ENCODE measurements around the gene NREP. TPM values are rescaled to one million over a fixed set of nuclear protein-coding genes. Genes with fewer than 3 reads are reported as not detected.

Gene NREP
- total RNA-seq, 1 experiment from 2014 or later, result 163 TPM

DNA sequence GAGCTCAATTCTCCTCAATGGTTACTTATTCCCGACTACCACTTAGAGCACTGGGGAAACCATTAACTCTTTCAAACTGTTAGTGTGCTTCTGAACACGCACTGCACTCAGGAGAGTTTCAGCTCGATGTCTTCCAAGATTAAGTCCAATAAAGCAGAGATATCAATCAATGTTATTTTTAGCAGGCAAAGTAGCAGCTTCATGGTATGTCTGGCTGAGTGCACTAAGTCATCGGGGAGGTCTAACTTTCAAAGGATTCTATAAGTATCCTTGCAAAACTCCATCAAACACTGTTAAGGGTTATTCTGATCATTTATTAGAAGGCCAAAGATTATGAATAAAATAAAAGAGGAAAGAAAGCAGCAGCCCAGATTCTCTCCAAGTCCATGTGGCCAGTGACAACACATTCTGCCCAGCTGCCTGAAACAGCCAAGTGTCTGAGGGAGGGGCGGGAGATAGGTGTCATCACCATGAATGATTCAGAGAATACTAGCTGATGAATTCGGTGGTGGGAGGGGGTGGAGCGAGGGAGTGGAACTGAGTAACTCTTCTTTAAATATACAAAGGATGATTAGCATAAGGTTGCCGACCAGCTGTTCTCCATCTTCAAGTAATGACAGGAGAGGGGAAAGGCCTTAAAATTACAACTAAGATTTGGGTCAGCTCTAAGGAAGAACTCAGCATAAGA lies 21.3 kb downstream of the NREP start:
- Histone ChIP-seq H2BK120ac (ENCODE audit: low read depth, low read length, poor library complexity, severe bottlenecking) (no peak overlapping the region), H3K4me2 (ENCODE audit: insufficient read depth, insufficient read length, low read length) (no peak overlapping the region), H3K14ac (ENCODE audit: insufficient read depth, low read length) (no peak overlapping the region), H2BK5ac (ENCODE audit: insufficient read length, low read length) (no peak overlapping the region), H3K9me3 (ENCODE audit: control insufficient read depth, low read depth, low read length) (no peaks in the 10 kb centered on the region), H4K8ac (replicated peaks; ENCODE audit: insufficient read length, low read depth, low read length) (no peak overlapping the region), H3K4me1 (ENCODE audit: insufficient read depth, low read length) (peaks cover 8% of the 10 kb centered on the region; the same call in 1 of the 2 replicates), H3K27me3 (ENCODE audit: insufficient read depth, low read length) (no peaks in the 10 kb centered on the region), H2BK12ac (ENCODE audit: insufficient read length, low read depth, low read length) (no peak overlapping the region), H3T11ph (ENCODE audit: low read length) (no peak overlapping the region), H3K79me1 (ENCODE audit: insufficient read depth, low read depth, low read length, poor library complexity, severe bottlenecking) (no peaks in the 10 kb centered on the region), H3K4ac (ENCODE audit: low read depth, low read length) (no peak overlapping the region), H3K23me2 (ENCODE audit: insufficient read length, low read depth, low read length, poor library complexity, severe bottlenecking) (no peaks in the 10 kb centered on the region), H3K56ac (ENCODE audit: insufficient read length, low read depth, low read length) (no peak overlapping the region), H4K5ac (ENCODE audit: insufficient read length, low read depth, low read length) (no peak overlapping the region), H3K79me2 (ENCODE audit: insufficient read depth, low read length) (no peaks in the 10 kb centered on the region; the same call in 1 of the 2 replicates), H3K27ac (ENCODE audit: insufficient read length, low read depth, low read length) (no peak overlapping the region), H2AFZ (ENCODE audit: low read length) (no peak overlapping the region), H2BK15ac (ENCODE audit: low read depth, low read length) (no peak overlapping the region), H3K18ac (ENCODE audit: insufficient read length, low read depth, low read length) (no peak overlapping the region), H3K9ac (ENCODE audit: extremely low read depth, insufficient read length, low read length) (no peak overlapping the region), H4K20me1 (ENCODE audit: control insufficient read depth, insufficient read depth, insufficient read length) (no peaks in the 10 kb centered on the region), H4K91ac (ENCODE audit: insufficient read length, low read depth, low read length) (no peak overlapping the region), H3K23ac (ENCODE audit: insufficient read length, low read depth, low read length) (no peak overlapping the region), H2AK5ac (ENCODE audit: insufficient read length, low read length) (no peak overlapping the region), H2BK20ac (ENCODE audit: low read depth, low read length, poor library complexity, severe bottlenecking) (no peak overlapping the region)
- Mint-ChIP-seq H3K9me3 (no peaks in the 10 kb centered on the region), H3K27me3 (ENCODE audit: low read depth) (no peaks in the 10 kb centered on the region), H3K27ac (no peak overlapping the region; a peak in 2 of 7 replicates), H3K4me3 (no peak overlapping the region), H3K4me1 (peaks cover 36 to 43% of the 10 kb centered on the region in 2 experiments), H3K36me3 (ENCODE audit: insufficient read depth in 1 of 3, low read depth in 3 of 3) (peaks cover 8 to 40% (median 32%) of the 10 kb centered on the region in 3 experiments; a peak in 6 of 7 replicates)
- no peak for TF ChIP-seq CTCF (conservative IDR thresholded peaks at IDR 0.05)
- WGBS (ENCODE audit: extremely low coverage, insufficient read length, low lambda C conversion rate), result no CpG with 5 or more reads among the region's 8 CpGs
- DNase-seq, result peak; percentile 58
